HG03025 (cell line): ENCODE data around the gene SHISA7.

ENCODE experiments used
- ATAC-seq: cut with Tn5 transposase; IDR thresholded peaks from one replicate; pipeline ENCODE4 v1.9.1; 2021; ENCODE audit warnings: mild to moderate bottlenecking, moderate library complexity; ENCODE audit not compliant: unreplicated experiment, low FRiP score

The SHISA7 gene

GRCh38 chr19:55482156-55482961, 39.3 kb upstream of the SHISA7 start:
- ATAC-seq: no peak

DNA sequence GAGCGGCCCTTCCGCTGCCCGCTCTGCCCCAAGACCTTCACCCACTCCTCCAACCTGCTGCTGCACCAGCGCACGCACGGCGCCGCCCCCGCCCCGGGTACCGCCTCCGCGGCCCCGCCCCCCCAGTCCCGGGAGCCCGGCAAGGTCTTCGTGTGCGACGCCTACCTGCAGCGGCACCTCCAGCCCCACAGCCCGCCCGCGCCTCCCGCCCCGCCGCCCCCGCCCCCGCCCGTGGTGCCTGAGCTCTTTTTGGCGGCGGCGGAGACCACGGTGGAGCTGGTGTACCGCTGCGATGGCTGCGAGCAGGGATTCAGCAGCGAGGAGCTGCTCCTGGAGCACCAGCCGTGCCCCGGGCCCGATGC, 38.7 kb upstream of the SHISA7 start:
- no peak for ATAC-seq

- ATAC-seq: no peak
These were observed 38.2 kb upstream of the SHISA7 start for GRCh38 chr19:55481148-55481793.

GRCh38 chr19:55479451-55480230, 36.5 kb upstream of the SHISA7 start:
- no peak for ATAC-seq

GRCh38 chr19:55479045-55479444, 35.9 kb upstream of the SHISA7 start:
- no peak for ATAC-seq

GRCh38 chr19:55478364-55478763, 35.3 kb upstream of the SHISA7 start:
- no peak for ATAC-seq

- ATAC-seq: no peak
These were observed 34.8 kb upstream of the SHISA7 start for GRCh38 chr19:55477905-55478304.

GRCh38 chr19:55476100-55476775, 33.1 kb upstream of the SHISA7 start, which contains the start of gene ZNF628:
Gene ZNF628, plus strand, starts transcription at chr19:55476617. Its CDS starts 3,294 bp downstream, at chr19:55479911.
- ATAC-seq: peak; percentile 73

GRCh38 chr19:55474269-55475265, 31.5 kb upstream of the SHISA7 start:
- no peak for ATAC-seq

GRCh38 chr19:55473225-55474012, 30.3 kb upstream of the SHISA7 start:
- no peak for ATAC-seq

DNA sequence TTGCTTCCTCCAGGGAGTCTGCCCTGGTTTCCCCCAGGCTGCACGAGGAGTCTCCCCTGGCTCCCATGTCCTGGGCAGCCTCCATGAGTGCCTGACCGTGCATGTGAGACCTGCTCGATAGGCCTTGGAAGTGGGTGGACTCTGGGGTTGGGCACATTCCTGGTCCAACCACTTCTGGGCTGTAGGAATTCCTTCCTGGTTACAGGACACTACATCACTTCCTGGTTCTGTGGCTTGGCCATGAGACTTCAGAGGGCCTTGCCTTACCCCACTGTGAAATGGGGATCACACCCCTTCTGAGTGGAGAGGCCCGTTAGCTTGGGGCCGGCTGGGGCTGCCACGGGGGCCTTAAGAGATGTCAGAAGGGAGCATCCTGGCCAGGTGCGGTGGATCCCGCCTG, 29.4 kb upstream of the SHISA7 start:
- ATAC-seq: no peak

GRCh38 chr19:55471266-55471665, 28.2 kb upstream of the SHISA7 start:
- no peak for ATAC-seq

- no peak for ATAC-seq
These were observed 24.9 kb upstream of the SHISA7 start for GRCh38 chr19:55468054-55468393.

DNA sequence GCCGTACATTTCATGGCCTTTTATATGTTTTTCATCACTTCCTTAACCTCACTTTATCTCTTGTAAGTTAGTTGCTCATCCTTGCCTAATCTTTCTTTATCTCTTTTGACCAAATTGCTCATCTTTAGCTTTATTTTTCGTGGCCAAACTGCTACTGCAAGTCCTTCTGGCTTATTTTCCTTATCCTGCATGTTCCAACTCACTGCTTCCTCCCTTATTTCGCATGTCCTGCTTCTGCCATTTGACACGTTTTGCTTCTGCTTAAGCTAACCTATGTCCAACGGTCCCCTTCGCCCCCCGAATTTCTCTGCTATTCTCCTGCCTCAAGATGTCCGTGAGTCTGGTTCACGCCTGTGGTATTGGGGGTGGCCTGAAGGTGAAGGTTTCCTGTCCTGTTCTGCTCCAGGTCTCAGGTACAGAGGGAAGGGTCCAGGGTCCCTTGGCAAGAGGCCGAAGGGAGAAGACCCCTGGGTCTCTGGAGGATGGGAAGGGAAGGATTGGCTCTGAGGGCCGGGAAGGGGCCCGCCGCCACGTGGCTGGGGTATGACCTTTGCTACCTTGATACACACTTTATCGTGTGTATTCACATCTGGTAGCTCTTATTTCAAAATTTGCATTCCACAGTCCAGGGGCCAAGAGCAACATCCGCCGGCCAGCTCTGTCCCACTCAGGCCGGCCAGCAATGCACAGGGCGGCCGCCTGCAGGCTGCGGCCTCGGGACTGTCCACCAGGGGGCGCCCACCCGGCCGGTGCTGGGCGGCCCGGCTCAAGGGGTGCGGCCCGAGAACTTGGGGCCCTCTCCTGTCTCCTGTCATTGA, 24.3 kb upstream of the SHISA7 start:
- ATAC-seq: no peak

DNA sequence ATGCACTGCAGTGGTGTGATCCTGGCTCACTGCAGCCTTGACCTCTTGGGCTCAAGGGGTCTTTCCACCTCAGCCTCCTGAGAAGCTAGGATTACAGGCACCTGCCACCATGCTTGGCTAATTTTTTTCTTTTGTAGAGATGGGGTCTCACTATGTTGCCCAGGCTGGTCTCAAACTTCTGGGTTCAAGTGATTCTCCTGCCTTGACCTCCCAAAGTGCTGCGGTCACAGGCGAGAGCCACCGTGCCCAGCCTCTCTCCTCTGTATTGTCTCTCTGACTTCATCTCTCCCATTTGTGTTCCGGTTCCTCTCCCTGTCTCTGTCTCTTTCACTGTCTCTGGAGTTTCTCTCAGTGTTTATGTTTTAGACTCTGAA, 23.1 kb upstream of the SHISA7 start:
- no peak for ATAC-seq

DNA sequence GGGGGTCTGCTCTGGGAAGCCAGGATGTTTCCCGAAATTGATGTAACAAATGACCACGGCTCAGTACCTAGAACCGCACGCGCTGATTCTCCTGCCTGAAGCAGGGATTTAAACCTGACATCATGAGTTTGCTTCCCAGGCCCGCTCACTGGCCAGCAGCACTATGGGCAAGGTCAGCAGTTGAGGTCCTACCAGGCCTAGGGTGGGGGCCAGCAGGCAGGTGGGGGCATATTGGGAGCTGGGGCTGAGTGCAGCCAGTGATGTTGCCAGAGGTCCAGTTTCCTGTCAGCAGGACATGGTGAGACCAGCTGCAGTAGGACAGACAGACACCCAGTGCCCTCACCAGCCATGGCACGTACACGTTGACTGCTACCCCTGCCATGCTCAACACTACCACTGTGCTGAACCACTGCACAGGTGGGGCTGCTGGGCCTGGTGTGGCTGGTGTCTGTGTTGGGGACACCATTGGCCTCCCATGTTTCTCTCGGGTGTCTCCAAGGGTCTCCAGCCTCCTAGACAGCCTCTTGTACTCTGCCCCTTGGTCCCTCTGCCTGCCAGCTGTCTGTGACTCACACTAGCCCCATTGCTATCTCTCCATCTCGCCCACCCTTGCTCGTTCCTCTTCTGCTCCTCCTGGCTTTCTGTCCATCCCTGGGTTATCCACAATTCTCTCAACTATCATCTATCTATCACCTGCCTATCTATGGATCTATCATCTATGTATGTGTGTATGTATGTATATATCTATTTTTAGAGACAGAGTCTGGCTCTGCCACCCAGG, 22.6 kb upstream of the SHISA7 start:
- no peak for ATAC-seq

- no peak for ATAC-seq
These were observed 21.6 kb upstream of the SHISA7 start, which contains the start of gene C19orf85 for GRCh38 chr19:55464662-55465054. Gene C19orf85, minus strand, starts transcription at chr19:55464751. Its CDS starts 197 bp downstream, at chr19:55464554.
